ENCODE measurements around the gene UBE2D2.

UBE2D2 gene

DNA sequence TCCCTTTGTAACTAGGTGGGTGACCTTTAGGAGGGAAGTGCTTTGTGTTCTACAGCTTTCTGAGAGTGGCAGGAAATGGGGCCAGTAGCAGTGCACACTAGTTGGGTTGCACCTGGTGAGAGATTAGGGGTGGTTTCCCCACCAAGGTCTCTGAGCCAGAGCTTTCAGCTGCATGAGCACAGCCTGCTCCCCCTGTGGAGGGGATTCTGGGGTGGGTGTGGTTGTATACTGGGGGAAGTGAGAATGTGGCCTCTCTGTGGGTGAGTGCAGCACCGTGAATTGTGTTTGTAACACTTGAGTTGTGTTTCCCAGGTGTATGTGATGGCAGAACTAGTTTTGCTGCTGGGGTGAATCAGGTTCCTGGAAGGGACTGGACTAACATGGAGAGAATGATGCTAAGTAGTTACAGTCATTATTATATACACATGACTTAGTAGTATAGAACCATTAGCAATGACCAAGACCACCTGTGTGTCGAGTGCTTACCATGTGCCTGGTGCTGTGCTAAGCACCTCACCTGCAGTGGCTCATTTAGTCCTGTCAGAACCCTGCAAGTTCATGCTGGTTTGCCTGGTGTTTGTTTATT, 75.2 kb downstream of the UBE2D2 start:
- no peaks in the 10 kb centered on the region for H3K79me2 ChIP-seq (ENCODE audit: insufficient read depth, low read length)
- peak overlapping the region; percentile 63 for H3K4me3 ChIP-seq (ENCODE audit: low read depth, low read length, poor library complexity, severe bottlenecking)
- H4K20me1 ChIP-seq (ENCODE audit: insufficient read depth, low read length) = no peaks in the 10 kb centered on the region
- no peak overlapping the region for H2AFZ ChIP-seq (ENCODE audit: low read length)
- peak overlapping the region; percentile 75; the same call in 1 of the 2 replicates for H3K9ac ChIP-seq (ENCODE audit: low read length)
- H3K4me2 ChIP-seq (ENCODE audit: low read length) = peak overlapping the region; percentile 98
- no peaks in the 10 kb centered on the region for H3K36me3 ChIP-seq (ENCODE audit: insufficient read depth, low read length)
- H3K9me2 ChIP-seq (ENCODE audit: low read depth, low read length) = no peaks in the 10 kb centered on the region
- H3K9me3 ChIP-seq (ENCODE audit: low read length) = no peaks in the 10 kb centered on the region
- no peak for TF ChIP-seq EZH2 (IDR thresholded peaks at IDR 0.05; ENCODE audit: borderline replicate concordance, low read length)
- TF ChIP-seq, protein P1, sequence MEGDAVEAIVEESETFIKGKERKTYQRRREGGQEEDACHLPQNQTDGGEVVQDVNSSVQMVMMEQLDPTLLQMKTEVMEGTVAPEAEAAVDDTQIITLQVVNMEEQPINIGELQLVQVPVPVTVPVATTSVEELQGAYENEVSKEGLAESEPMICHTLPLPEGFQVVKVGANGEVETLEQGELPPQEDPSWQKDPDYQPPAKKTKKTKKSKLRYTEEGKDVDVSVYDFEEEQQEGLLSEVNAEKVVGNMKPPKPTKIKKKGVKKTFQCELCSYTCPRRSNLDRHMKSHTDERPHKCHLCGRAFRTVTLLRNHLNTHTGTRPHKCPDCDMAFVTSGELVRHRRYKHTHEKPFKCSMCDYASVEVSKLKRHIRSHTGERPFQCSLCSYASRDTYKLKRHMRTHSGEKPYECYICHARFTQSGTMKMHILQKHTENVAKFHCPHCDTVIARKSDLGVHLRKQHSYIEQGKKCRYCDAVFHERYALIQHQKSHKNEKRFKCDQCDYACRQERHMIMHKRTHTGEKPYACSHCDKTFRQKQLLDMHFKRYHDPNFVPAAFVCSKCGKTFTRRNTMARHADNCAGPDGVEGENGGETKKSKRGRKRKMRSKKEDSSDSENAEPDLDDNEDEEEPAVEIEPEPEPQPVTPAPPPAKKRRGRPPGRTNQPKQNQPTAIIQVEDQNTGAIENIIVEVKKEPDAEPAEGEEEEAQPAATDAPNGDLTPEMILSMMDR (IDR thresholded peaks at IDR 0.05; ENCODE audit: low read length) = no peak
- H3K4me1 ChIP-seq (ENCODE audit: insufficient read depth, low read length, severe bottlenecking) = peaks cover 67% of the 10 kb centered on the region
- no peaks in the 10 kb centered on the region for H3K27me3 ChIP-seq (ENCODE audit: insufficient read depth, low read length)
- 0 out of 2 replicates have a peak, but pooled peaks cover 6% of the 10 kb centered on the region for H3F3A ChIP-seq (ENCODE audit: insufficient read depth, low read length)
- H3K27ac ChIP-seq (ENCODE audit: low read depth, low read length, poor library complexity, severe bottlenecking) = peak overlapping the region; percentile 98

DNA sequence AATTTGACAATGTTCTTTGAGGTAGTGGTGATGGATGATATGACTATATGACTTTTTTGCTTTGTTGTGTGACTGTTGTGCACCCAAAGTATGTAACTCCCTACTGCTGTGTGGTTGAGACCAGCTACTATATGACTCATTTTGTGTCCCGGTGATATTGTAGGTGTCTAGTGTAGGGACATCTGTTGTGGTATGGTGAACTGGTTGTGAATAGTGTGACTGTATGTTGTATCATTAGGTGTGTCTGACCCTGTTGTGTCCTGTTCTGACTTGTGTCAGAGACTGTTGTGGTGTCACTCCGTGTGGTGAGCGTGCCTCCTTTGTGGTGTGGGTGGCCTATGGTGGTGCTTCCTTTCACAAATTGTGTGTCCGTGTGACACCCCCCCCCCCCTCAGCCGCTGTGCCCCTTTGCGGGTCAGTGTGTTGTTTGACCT, 75.9 kb downstream of the UBE2D2 start:
- peak overlapping the region; percentile 98 for H3K27ac ChIP-seq (ENCODE audit: low read depth, low read length, poor library complexity, severe bottlenecking)
- H3K27me3 ChIP-seq (ENCODE audit: insufficient read depth, low read length) = no peaks in the 10 kb centered on the region
- H4K20me1 ChIP-seq (ENCODE audit: insufficient read depth, low read length) = no peaks in the 10 kb centered on the region
- no peak overlapping the region for H2AFZ ChIP-seq (ENCODE audit: low read length)
- peak overlapping the region; percentile 75 for H3K9ac ChIP-seq (ENCODE audit: low read length)
- TF ChIP-seq, protein P1 (IDR thresholded peaks at IDR 0.05; ENCODE audit: low read length) = no peak
- no peak for TF ChIP-seq EZH2 (IDR thresholded peaks at IDR 0.05; ENCODE audit: borderline replicate concordance, low read length)
- no peaks in the 10 kb centered on the region for H3K36me3 ChIP-seq (ENCODE audit: insufficient read depth, low read length)
- peak overlapping the region; percentile 63 for H3K4me3 ChIP-seq (ENCODE audit: low read depth, low read length, poor library complexity, severe bottlenecking)
- H3K9me3 ChIP-seq (ENCODE audit: low read length) = no peaks in the 10 kb centered on the region
- peaks cover 67% of the 10 kb centered on the region for H3K4me1 ChIP-seq (ENCODE audit: insufficient read depth, low read length, severe bottlenecking)
- 0 out of 2 replicates have a peak, but pooled peaks cover 6% of the 10 kb centered on the region for H3F3A ChIP-seq (ENCODE audit: insufficient read depth, low read length)
- no peaks in the 10 kb centered on the region for H3K9me2 ChIP-seq (ENCODE audit: low read depth, low read length)
- H3K79me2 ChIP-seq (ENCODE audit: insufficient read depth, low read length) = no peaks in the 10 kb centered on the region
- H3K4me2 ChIP-seq (ENCODE audit: low read length) = peak overlapping the region; percentile 98

DNA sequence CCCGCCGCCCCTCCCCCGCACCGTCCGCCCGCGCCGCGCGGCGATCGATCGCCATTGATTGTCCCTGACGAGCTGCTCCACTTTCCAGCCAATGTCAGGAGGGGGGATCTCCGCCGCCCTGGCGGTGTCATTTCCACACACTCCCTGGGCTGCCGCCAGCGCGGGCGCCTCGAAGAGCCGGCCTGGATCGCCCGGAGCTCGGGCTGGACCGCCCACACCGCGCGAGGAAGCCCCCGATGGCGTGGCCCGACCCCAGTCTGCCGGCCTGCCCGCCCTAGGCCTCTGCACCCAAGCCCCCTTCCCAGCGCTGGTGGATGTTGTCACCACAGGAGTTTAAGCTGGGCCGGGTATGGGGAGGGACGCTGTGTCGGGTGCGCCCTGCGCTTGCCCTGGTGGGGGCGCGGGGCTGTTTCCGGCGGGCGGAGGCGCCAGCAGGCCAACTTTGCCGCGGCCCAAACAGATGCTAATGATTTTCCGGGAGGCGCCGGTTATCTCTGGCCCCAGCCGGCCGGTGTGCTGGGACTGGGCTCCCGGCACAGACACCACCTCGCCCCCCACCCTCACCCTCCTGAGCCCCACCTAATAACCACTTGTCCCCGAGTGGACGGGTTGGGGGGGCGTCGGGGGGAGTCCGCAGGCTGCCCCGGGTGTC, 76.4 kb downstream of the UBE2D2 start:
- Histone ChIP-seq H4K20me1 (ENCODE audit: insufficient read depth, low read length) (no peaks in the 10 kb centered on the region), H2AFZ (ENCODE audit: low read length) (no peak overlapping the region), H3K4me2 (ENCODE audit: low read length) (peak overlapping the region; percentile 98), H3K9me2 (ENCODE audit: low read depth, low read length) (no peaks in the 10 kb centered on the region), H3F3A (ENCODE audit: insufficient read depth, low read length) (0 out of 2 replicates have a peak, but pooled peaks cover 6% of the 10 kb centered on the region), H3K27ac (ENCODE audit: low read depth, low read length, poor library complexity, severe bottlenecking) (peak overlapping the region; percentile 98), H3K27me3 (ENCODE audit: insufficient read depth, low read length) (no peaks in the 10 kb centered on the region), H3K4me1 (ENCODE audit: insufficient read depth, low read length, severe bottlenecking) (peaks cover 67% of the 10 kb centered on the region), H3K36me3 (ENCODE audit: insufficient read depth, low read length) (no peaks in the 10 kb centered on the region), H3K4me3 (ENCODE audit: low read depth, low read length, poor library complexity, severe bottlenecking) (peak overlapping the region; percentile 63), H3K79me2 (ENCODE audit: insufficient read depth, low read length) (no peaks in the 10 kb centered on the region), H3K9ac (ENCODE audit: low read length) (peak overlapping the region; percentile 75), H3K9me3 (ENCODE audit: low read length) (no peaks in the 10 kb centered on the region)
- TF ChIP-seq, protein P1 (IDR thresholded peaks at IDR 0.05; ENCODE audit: low read length) = peak; percentile 36; the same call in 1 of the 2 replicates
- TF ChIP-seq EZH2 (IDR thresholded peaks at IDR 0.05; ENCODE audit: borderline replicate concordance, low read length) = no peak
